Breast epithelium (tissue), 4 donors: ENCODE measurements around the gene ARHGEF7. TPM values are rescaled to one million over a fixed set of nuclear protein-coding genes. Genes with fewer than 3 reads are reported as not detected.

ENCODE experiments used
- DNase-seq, 2 donors: peaks; one replicate each; pipeline ENCODE4 v3.0.0-alpha.2; 2019; ENCODE audit warnings: low spot score in 2 of 2
- H3K27ac ChIP-seq, 2 donors: fragments of 200-600 bp; sonication (generic) in 1 of 2; one replicate each; pipeline ENCODE4 v1.5.1; 2016 to 2019; ENCODE audit warnings: mild to moderate bottlenecking in 1 of 2
- H3K27me3 ChIP-seq, 2 donors: fragments of 200-600 bp; sonication (generic) in 1 of 2; one replicate each; pipeline versions ENCODE4 v1.5.1 to v1.6.0; 2017 to 2019; ENCODE audit warnings: control low read depth in 1 of 2, mild to moderate bottlenecking in 1 of 2
- H3K36me3 ChIP-seq: fragments of 200-600 bp; one replicate; pipeline ENCODE4 v1.5.1; 2019
- H3K4me1 ChIP-seq, 2 donors: fragments of 200-600 bp; sonication (generic); one replicate each; pipeline ENCODE4 v1.5.1; 2016 to 2019; ENCODE audit warnings: control low read depth in 1 of 2
- H3K4me3 ChIP-seq, 3 donors: fragments of 200-600 bp; sonication (generic); 1 replicate in 2 of 3; 2 replicates in 1 of 3; pipeline ENCODE4 v1.5.1; 2016 to 2019; ENCODE audit warnings: mild to moderate bottlenecking in 3 of 3, moderate library complexity in 2 of 3
- H3K9me3 ChIP-seq, 2 donors: fragments of 200-600 bp; sonication (generic) in 1 of 2; one replicate each; pipeline ENCODE4 v1.5.1; 2016 to 2019; ENCODE audit warnings: control low read depth in 1 of 2
- CTCF ChIP-seq, 3 donors: fragments of 450-650 bp; IDR thresholded peaks; one replicate each; pipeline ENCODE4 v1.5.1; 2016 to 2017; ENCODE audit warnings: antibody characterized with exemption in 3 of 3, mild to moderate bottlenecking in 3 of 3, moderate library complexity in 3 of 3
- POLR2A ChIP-seq: fragments of 450-650 bp; IDR thresholded peaks from one replicate; pipeline ENCODE4 v1.6.1; 2016; ENCODE audit warnings: antibody characterized with exemption, mild to moderate bottlenecking, moderate library complexity
- POLR2AphosphoS5 ChIP-seq, 3 donors: sonication (generic); formaldehyde crosslinking; IDR thresholded peaks; one replicate each; pipeline ENCODE4 v1.6.1; 2017; ENCODE audit warnings: antibody characterized with exemption in 3 of 3
- intact Hi-C: fragments of 100-400 bp; cut with DNase I; formaldehyde crosslinking; loops from one replicate; pipeline ENCODE4 v1.15.1; 2023; ENCODE audit warnings: low total_unique reads
- total RNA-seq, 3 donors: library from RNA; depleted of rRNA; stranded (reverse); fragments of >200 nt; gene quantifications; one replicate each; pipeline ENCODE4 v1.1.0, GENCODE V29; 2016

Gene ARHGEF7
- total RNA-seq, 3 donors from 2014 or later = 79.6 to 92.0 (median 85.5) TPM

GRCh38 chr13:111122056-111122455, 6.9 kb downstream of the ARHGEF7 start:
- H3K4me1 ChIP-seq = peaks cover 0 to 5% of the 10 kb centered on the region in 2 donors
- no peak overlapping the region for H3K4me3 ChIP-seq
- no peaks in the 10 kb centered on the region for H3K36me3 ChIP-seq
- no peak for DNase-seq
- H3K27ac ChIP-seq = peak overlapping the region in 1 of 2 donors; percentile 27
- no peak for TF ChIP-seq CTCF (IDR thresholded peaks at IDR 0.05)
- TF ChIP-seq POLR2AphosphoS5 (IDR thresholded peaks at IDR 0.05) = no peak
- TF ChIP-seq POLR2A = no peak
- intact Hi-C loops = loop anchor here (10.0 kb wide), 1 partner anchor 1103 kb away; no protein-coding TSS in a partner anchor
- H3K9me3 ChIP-seq = no peaks in the 10 kb centered on the region
- peaks cover 0 to 31% of the 10 kb centered on the region in 2 donors for H3K27me3 ChIP-seq

GRCh38 chr13:111122631-111123030, 7.5 kb downstream of the ARHGEF7 start:
- peaks cover 0 to 25% of the 10 kb centered on the region in 2 donors for H3K27me3 ChIP-seq
- no peaks in the 10 kb centered on the region for H3K36me3 ChIP-seq
- no peak for TF ChIP-seq POLR2A
- no peak for TF ChIP-seq POLR2AphosphoS5 (IDR thresholded peaks at IDR 0.05)
- TF ChIP-seq CTCF (IDR thresholded peaks at IDR 0.05) = no peak

DNA sequence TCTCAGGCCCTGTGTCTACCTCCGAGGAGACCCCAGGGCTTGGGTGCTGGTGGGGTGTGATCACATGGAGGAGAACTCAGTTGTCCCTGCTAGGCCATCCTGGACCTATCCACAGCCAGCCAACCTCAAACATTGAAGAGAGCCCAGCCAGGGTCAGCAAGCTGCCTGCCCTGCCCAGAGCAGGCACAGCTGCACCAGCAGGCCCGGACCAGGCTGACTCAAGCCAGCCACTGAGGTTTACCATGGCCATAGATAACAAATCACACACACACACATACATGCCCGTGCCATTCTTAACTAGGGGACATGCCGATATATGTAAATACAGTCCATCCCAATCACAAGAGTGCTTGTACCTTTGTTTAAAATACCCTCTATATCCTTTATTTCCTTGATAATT, 8.1 kb downstream of the ARHGEF7 start:
- Histone ChIP-seq H3K4me1 (peaks cover 0 to 5% of the 10 kb centered on the region in 2 donors), H3K9me3 (no peaks in the 10 kb centered on the region), H3K27ac (peak overlapping the region in 1 of 2 donors; percentile 25), H3K36me3 (no peaks in the 10 kb centered on the region), H3K4me3 (no peak overlapping the region), H3K27me3 (peaks cover 0 to 19% of the 10 kb centered on the region in 2 donors)
- TF ChIP-seq POLR2AphosphoS5 (IDR thresholded peaks at IDR 0.05) (no peak), CTCF (IDR thresholded peaks at IDR 0.05) (no peak), POLR2A (no peak)
- no peak for DNase-seq
- intact Hi-C loops = loop anchor here (10.0 kb wide), 1 partner anchor 1102 kb away; no protein-coding TSS in a partner anchor

More at GRCh38 chr13:111122631-111123030, 7.5 kb downstream of the ARHGEF7 start:
- no peak for DNase-seq
- Histone ChIP-seq H3K4me3 (no peak overlapping the region), H3K4me1 (peaks cover 0 to 5% of the 10 kb centered on the region in 2 donors), H3K9me3 (no peaks in the 10 kb centered on the region), H3K27ac (no peak overlapping the region)
- intact Hi-C loops = loop anchor here (10.0 kb wide), 1 partner anchor 1102 kb away; no protein-coding TSS in a partner anchor

DNA sequence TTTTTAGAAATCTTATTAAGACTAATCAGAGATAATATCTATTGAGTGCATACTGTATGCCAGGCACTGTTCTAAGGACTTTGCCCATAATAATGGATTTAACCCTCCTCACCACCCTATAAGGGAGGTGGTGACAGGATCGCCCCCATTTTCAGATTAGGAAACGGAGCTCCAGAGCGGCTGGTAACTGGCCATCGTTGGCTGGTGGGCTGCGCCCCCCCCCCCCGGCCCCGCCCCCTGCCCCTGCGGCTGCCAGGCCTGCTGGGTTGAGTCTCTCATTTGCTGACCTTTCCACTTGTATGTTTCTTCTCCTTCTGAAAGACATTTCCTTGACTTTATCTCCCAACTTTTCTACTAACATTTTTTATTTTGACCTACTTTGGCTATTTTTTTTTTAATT, 8.5 kb downstream of the ARHGEF7 start:
- intact Hi-C loops = loop anchor here (10.0 kb wide), 1 partner anchor 1101 kb away; no protein-coding TSS in a partner anchor
- Histone ChIP-seq H3K27me3 (peaks cover 0 to 15% of the 10 kb centered on the region in 2 donors), H3K36me3 (no peaks in the 10 kb centered on the region), H3K9me3 (no peaks in the 10 kb centered on the region), H3K27ac (peak overlapping the region in 1 of 2 donors; percentile 25), H3K4me1 (peaks cover 0 to 5% of the 10 kb centered on the region in 2 donors), H3K4me3 (no peak overlapping the region)
- no peak for DNase-seq
- TF ChIP-seq POLR2A (no peak), CTCF (IDR thresholded peaks at IDR 0.05) (no peak), POLR2AphosphoS5 (IDR thresholded peaks at IDR 0.05) (no peak)

DNA sequence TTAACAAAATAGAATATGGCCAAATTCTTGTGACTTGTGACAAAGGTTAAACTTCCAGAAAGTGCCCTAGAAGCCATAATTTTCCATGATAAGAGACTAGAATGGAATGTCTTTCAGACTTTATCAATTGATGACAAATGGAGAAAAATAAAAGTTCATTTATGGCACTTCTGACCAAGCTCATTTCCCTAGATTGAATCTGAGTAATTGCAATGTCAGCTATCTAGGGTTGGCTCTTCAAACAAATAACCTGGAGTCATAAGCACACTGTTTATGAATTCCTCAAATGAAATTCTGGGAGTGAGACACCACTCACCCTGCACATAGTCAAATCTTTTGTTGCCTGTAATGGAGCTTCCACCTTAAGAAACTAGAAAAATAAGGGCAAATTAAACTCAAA, 11.4 kb downstream of the ARHGEF7 start:
- TF ChIP-seq POLR2AphosphoS5 (IDR thresholded peaks at IDR 0.05) (no peak), POLR2A (no peak), CTCF (IDR thresholded peaks at IDR 0.05) (no peak)
- no peaks in the 10 kb centered on the region for H3K36me3 ChIP-seq
- peaks cover 0 to 6% of the 10 kb centered on the region in 2 donors for H3K27me3 ChIP-seq
- no peak for DNase-seq
- no peaks in the 10 kb centered on the region for H3K4me1 ChIP-seq
- intact Hi-C loops = loop anchor here (10.0 kb wide), 1 partner anchor 1098 kb away; no protein-coding TSS in a partner anchor
- H3K4me3 ChIP-seq = no peak overlapping the region
- no peaks in the 10 kb centered on the region for H3K9me3 ChIP-seq
- H3K27ac ChIP-seq = no peak overlapping the region
